GM12878 (cell line): ENCODE results near the gene AJM1. TPM values are rescaled to one million over a fixed set of nuclear protein-coding genes. Genes with fewer than 3 reads are reported as not detected.

Experiments used
- ATAC-seq: fragments of 200-7000 bp; cut with Tn5 transposase; 3 replicates; pipeline ENCODE4 v1.9.1; 2020; ENCODE audit warnings: mild to moderate bottlenecking, moderate library complexity
- BruUV-seq: library from RNA; stranded (reverse); fragments of 400-500 nt; replicated peaks from 2 replicates; lab custom pipeline; 2021; lab: Mats Ljungman, UMichigan
- CTCF ChIA-PET: fragments of 300-600 bp; sonication (Branson Sonifier 250); formaldehyde crosslinking; extraction: SDS; loops from one replicate; lab custom pipeline; 2021; ENCODE audit warnings: inconsistent platforms; lab: Yijun Ruan, JAX
- POLR2A ChIA-PET: fragments of 350-600 bp; formaldehyde crosslinking; extraction: SDS; loops from one replicate; lab custom pipeline; 2021; ENCODE audit warnings: inconsistent platforms; lab: Charles Lee
- RAD21 ChIA-PET: fragments of 300-600 bp; sonication (Branson Sonifier 250); formaldehyde crosslinking; loops from one replicate; lab custom pipeline; 2023; ENCODE audit warnings: antibody characterized with exemption; ENCODE audit not compliant: unreplicated experiment; lab: Charles Lee
- SMC1A ChIA-PET: fragments of 300-600 bp; sonication (Branson Sonifier 250); formaldehyde crosslinking; loops from one replicate; lab custom pipeline; 2023; ENCODE audit not compliant: unreplicated experiment, uncharacterized antibody; lab: Charles Lee
- DNase-seq: peaks from one replicate; pipeline ENCODE4 v3.0.0-alpha.2; 2011; ENCODE audit warnings: low read depth, low spot score
- FAIRE-seq: peaks from 3 replicates; lab custom pipeline; 2011; peaks lifted over from hg19 to GRCh38; lab: Jason Lieb, UNC
- H2AFZ ChIP-seq: 2 replicates; pipeline ENCODE4 v1.6.0; 2011; ENCODE audit warnings: low read depth, low read length, control low read depth; ENCODE audit not compliant: control insufficient read depth
- H3K27ac ChIP-seq: 2 replicates; pipeline ENCODE4 v1.5.1; 2011; ENCODE audit warnings: control low read depth; ENCODE audit not compliant: control insufficient read depth, insufficient read depth
- H3K27me3 ChIP-seq, 2 experiments: replicated peaks in 1 of 2; 2 replicates each; pipeline versions ENCODE4 v1.6.0 to v1.6.1; 2011; ENCODE audit warnings: low read length in 1 of 2; ENCODE audit not compliant: control insufficient read depth in 2 of 2, insufficient read depth in 2 of 2
- H3K36me3 ChIP-seq, 2 experiments: 2 replicates each; pipeline ENCODE4 v1.5.1; 2011; ENCODE audit warnings: low read length in 1 of 2; ENCODE audit not compliant: control insufficient read depth in 2 of 2, insufficient read depth in 2 of 2
- H3K4me1 ChIP-seq: 2 replicates; pipeline ENCODE4 v1.6.1; 2011; ENCODE audit warnings: mild to moderate bottlenecking, low read length, moderate library complexity, mixed read lengths; ENCODE audit not compliant: control insufficient read depth, insufficient read depth
- H3K4me2 ChIP-seq: 2 replicates; pipeline ENCODE4 v1.6.0; 2011; ENCODE audit warnings: control low read depth; ENCODE audit not compliant: control insufficient read depth, insufficient read depth
- H3K4me3 ChIP-seq: fragments of 200-600 bp; sonication (generic); 2 replicates; pipeline ENCODE4 v1.5.1; 2016
- H3K79me2 ChIP-seq: 2 replicates; pipeline ENCODE4 v1.6.0; 2011; ENCODE audit warnings: low read length; ENCODE audit not compliant: control insufficient read depth, insufficient read depth
- H3K9ac ChIP-seq: 2 replicates; pipeline ENCODE4 v1.8.0; 2011; ENCODE audit warnings: low read length, control low read depth, mixed read lengths; ENCODE audit not compliant: control insufficient read depth, insufficient read depth
- H3K9me3 ChIP-seq: replicated peaks from 3 replicates; pipeline ENCODE4 v1.5.1; 2011; ENCODE audit warnings: mild to moderate bottlenecking, low read length; ENCODE audit not compliant: control insufficient read depth, insufficient read depth
- H4K20me1 ChIP-seq: 2 replicates; pipeline ENCODE4 v1.6.0; 2011; ENCODE audit not compliant: control insufficient read depth, insufficient read depth
- BCL11A ChIP-seq: IDR thresholded peaks from 2 replicates; pipeline ENCODE4 v1.6.1; 2011; ENCODE audit warnings: low read depth, low read length
- BHLHE40 ChIP-seq, 2 experiments: fragments of 450-650 bp in 1 of 2; IDR thresholded peaks; 2 replicates each; pipeline ENCODE4 v1.6.1; 2011 to 2017; ENCODE audit warnings: low read depth in 2 of 2, borderline replicate concordance in 1 of 2, improper control_type of control experiment in 1 of 2, low read length in 1 of 2, mild to moderate bottlenecking in 1 of 2
- BMI1 ChIP-seq: fragments of 450-650 bp; IDR thresholded peaks from 2 replicates; pipeline ENCODE4 v1.6.1; 2016; ENCODE audit warnings: mild to moderate bottlenecking, moderate library complexity, borderline replicate concordance
- CHD1 ChIP-seq: IDR thresholded peaks from 2 replicates; pipeline ENCODE4 v1.6.1; 2012; ENCODE audit warnings: low read depth, low read length, improper control_type of control experiment
- CHD2 ChIP-seq: IDR thresholded peaks from 2 replicates; pipeline ENCODE4 v1.6.1; 2011; ENCODE audit warnings: low read depth, low read length, improper control_type of control experiment, borderline replicate concordance
- EED ChIP-seq: sonication (generic); IDR thresholded peaks from 2 replicates; pipeline ENCODE4 v1.6.1; 2016; ENCODE audit warnings: antibody characterized with exemption, low read depth
- ETV6 ChIP-seq, 2 experiments: fragments of 450-650 bp in 1 of 2; IDR thresholded peaks in 1 of 2; conservative IDR thresholded peaks in 1 of 2; 2 replicates each; pipeline ENCODE4 v1.6.1; 2014; ENCODE audit warnings: antibody characterized with exemption in 1 of 2, borderline replicate concordance in 1 of 2, low read depth in 1 of 2, mild to moderate bottlenecking in 1 of 2, moderate library complexity in 1 of 2
- GATAD2B ChIP-seq: fragments of 450-650 bp; conservative IDR thresholded peaks from 2 replicates; pipeline ENCODE4 v1.6.1; 2017; ENCODE audit warnings: low read depth, mild to moderate bottlenecking, moderate library complexity
- HDAC6 ChIP-seq: fragments of 200-600 bp; sonication (generic); IDR thresholded peaks from one replicate; pipeline ENCODE4 v1.8.0; 2017; ENCODE audit warnings: antibody characterized with exemption; ENCODE audit not compliant: unreplicated experiment
- IKZF1 ChIP-seq: fragments of 450-650 bp; conservative IDR thresholded peaks from 2 replicates; pipeline ENCODE4 v1.6.1; 2017; ENCODE audit warnings: antibody characterized with exemption, mild to moderate bottlenecking
- MXI1 ChIP-seq: fragments of 150-350 bp; IDR thresholded peaks from 2 replicates; pipeline ENCODE4 v1.6.1; 2011; ENCODE audit warnings: low read depth, mild to moderate bottlenecking, inconsistent platforms, low read length, improper control_type of control experiment
- MYC ChIP-seq: IDR thresholded peaks from 2 replicates; pipeline ENCODE4 v1.6.1; 2011; ENCODE audit warnings: mild to moderate bottlenecking, low read length, moderate library complexity, inconsistent platforms; ENCODE audit not compliant: insufficient read depth, insufficient replicate concordance, insufficient read length, severe bottlenecking
- NRF1 ChIP-seq: conservative IDR thresholded peaks from 2 replicates; pipeline ENCODE4 v1.6.1; 2011; ENCODE audit warnings: mild to moderate bottlenecking, low read depth, low read length, improper control_type of control experiment
- POLR2AphosphoS5 ChIP-seq: IDR thresholded peaks from 2 replicates; pipeline ENCODE4 v1.6.1; 2011; ENCODE audit warnings: mild to moderate bottlenecking, low read length, inconsistent platforms
- POU2F2 ChIP-seq: IDR thresholded peaks from 3 replicates; pipeline ENCODE4 v1.6.1; 2011; ENCODE audit warnings: low read depth, mild to moderate bottlenecking, low read length, borderline replicate concordance
- RCOR1 ChIP-seq: conservative IDR thresholded peaks from 2 replicates; pipeline ENCODE4 v1.6.1; 2012; ENCODE audit warnings: low read depth, low read length, improper control_type of control experiment
- ZZZ3 ChIP-seq: IDR thresholded peaks from 2 replicates; pipeline ENCODE4 v1.6.1; 2011; ENCODE audit warnings: low read depth; ENCODE audit not compliant: control insufficient read depth, insufficient read length
- WGBS: methylation state at CpG from one replicate; pipeline ENCODE4 v1.1.6; 2016; ENCODE audit warnings: low lambda C conversion rate; ENCODE audit not compliant: insufficient replicate concordance, insufficient coverage; ENCODE audit errors: missing lambda C conversion rate; 5-methylcytosine and 5-hydroxymethylcytosine counted together
- in situ Hi-C: fragments of 300-500 bp; cut with MboI; formaldehyde crosslinking; loops from 9 replicates; pipeline ENCODE4 v1.14.3; 2018; ENCODE audit warnings: mixed read lengths
- intact Hi-C: fragments of 100-400 bp; cut with micrococcal nuclease; formaldehyde crosslinking; loops from one replicate; pipeline ENCODE4 v1.14.2; 2022; ENCODE audit not compliant: unreplicated experiment
- polyA plus RNA-seq, 11 experiments: library from polyadenylated mRNA; depleted of rRNA in 4 of 11; unstranded in 6 of 11; stranded (reverse) in 5 of 11; fragments of >200 nt; fragmentation: Nextera tagmentation in 4 of 11; fragmentation: Illumina TruSeq in 1 of 11; extraction: Ambion mirVana in 4 of 11; extraction: Trizol in 1 of 11; gene quantifications; 1 replicate in 1 of 11; 2 replicates in 10 of 11; pipeline versions ENCODE4 v1.2.1 to v1.2.3, GENCODE V29; 2011 to 2016; ENCODE audit warnings: inconsistent platforms in 2 of 11, missing spikeins in 2 of 11, low read depth in 1 of 11
- total RNA-seq, 4 experiments: library from RNA; depleted of rRNA in 3 of 4; stranded (reverse); fragments of >200 nt in 3 of 4; fragmentation: Illumina TruSeq in 1 of 4; extraction: Trizol in 1 of 4; gene quantifications; 2 replicates each; pipeline versions ENCODE4 v1.2.1 to v1.2.3, GENCODE V29; 2013 to 2021
- TF ChIP-seq, protein P1 (sequence below): fragments of 450-650 bp; IDR thresholded peaks from 2 replicates; pipeline ENCODE4 v1.6.1; 2017; ENCODE audit warnings: mild to moderate bottlenecking, moderate library complexity
- TF ChIP-seq, protein P2 (sequence below): IDR thresholded peaks from 2 replicates; pipeline ENCODE4 v1.6.1; 2011; ENCODE audit warnings: borderline replicate concordance, low read depth, mild to moderate bottlenecking, moderate library complexity, mixed read lengths, low read length; ENCODE audit not compliant: insufficient read depth; ENCODE audit errors: extremely low read length

The AJM1 gene
- total and polyA plus RNA-seq, 10 of the 15 experiments (the other 5 are each of a cell fraction or from before 2014, with no cell fraction given): 0.06 to 2.5 (median 1.0) TPM; not detected in 2

DNA sequence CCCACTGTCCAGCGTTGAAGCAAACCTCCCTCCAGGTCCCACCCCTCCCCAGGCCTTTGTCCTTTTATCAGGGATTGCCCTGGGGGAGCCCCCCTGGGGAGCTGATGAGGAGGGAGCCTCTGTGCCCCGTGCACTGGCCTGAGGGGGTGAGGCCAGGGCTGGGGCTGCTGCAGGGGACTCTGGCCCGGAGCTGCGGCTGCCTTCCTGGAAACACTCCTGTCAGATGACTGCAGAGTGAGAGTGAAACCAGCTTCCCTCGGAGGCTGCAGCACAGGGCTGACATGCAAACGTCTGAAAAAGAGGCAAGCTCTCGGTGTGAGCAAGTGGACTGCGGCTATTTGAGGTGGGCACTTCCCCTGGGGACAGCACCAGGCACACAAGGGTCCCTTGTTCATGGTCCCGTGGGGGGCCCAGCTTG, 39.4 kb downstream of the AJM1 start:
- in situ Hi-C loops (no loop called here), intact Hi-C loops (loop anchor here (5.0 to 10.0 kb wide), 2 partner anchors 34 to 77 kb away; partner anchors contain the start of genes PHPT1 and RABL6)
- H3K79me2 ChIP-seq: peaks cover 14% of the 10 kb centered on the region
- H3K36me3 ChIP-seq: no peaks in the 10 kb centered on the region
- H3K27ac ChIP-seq: peak overlapping the region; percentile 85
- ChIA-PET CTCF (interaction anchor here (1.1 to 6.9 kb wide), 9 partner anchors 13 to 154 kb away, joined by 3 to 46 read pairs (median 9); partner anchors contain the start of gene AJM1), SMC1A (interaction anchor here (0.8 to 8.0 kb wide), 7 partner anchors 10 to 71 kb away, joined by 3 to 70 read pairs (median 4); partner anchors contain the start of gene AJM1), RAD21 (interaction anchor here (0.6 to 2.0 kb wide), 8 partner anchors 12 to 188 kb away, joined by 3 to 23 read pairs (median 4); partner anchors contain the start of genes AJM1, FUT7 and SAPCD2), POLR2A (interaction anchor here (0.8 to 4.6 kb wide), 11 partner anchors 9 to 268 kb away, joined by 3 to 41 read pairs (median 4); partner anchors contain the start of genes RABL6 and SAPCD2)
- BruUV-seq: no TSS peak
- no peaks in the 10 kb centered on the region for H3K9me3 ChIP-seq
- H3K4me2 ChIP-seq: peak overlapping the region; percentile 90
- H4K20me1 ChIP-seq: no peaks in the 10 kb centered on the region
- peak overlapping the region; percentile 72 for H2AFZ ChIP-seq
- H3K9ac ChIP-seq: peak overlapping the region; percentile 67
- peak; percentile 40 for DNase-seq
- H3K4me1 ChIP-seq: peaks cover 40% of the 10 kb centered on the region
- peak; percentile 71 for FAIRE-seq
- no peaks in the 10 kb centered on the region for H3K27me3 ChIP-seq
- H3K4me3 ChIP-seq: peak overlapping the region; percentile 64; the same call in 1 of the 2 replicates
- peak; percentile 43 for ATAC-seq
- WGBS: 0% methylated on average over 9 of the region's 9 CpGs
- TF ChIP-seq, protein P1, sequence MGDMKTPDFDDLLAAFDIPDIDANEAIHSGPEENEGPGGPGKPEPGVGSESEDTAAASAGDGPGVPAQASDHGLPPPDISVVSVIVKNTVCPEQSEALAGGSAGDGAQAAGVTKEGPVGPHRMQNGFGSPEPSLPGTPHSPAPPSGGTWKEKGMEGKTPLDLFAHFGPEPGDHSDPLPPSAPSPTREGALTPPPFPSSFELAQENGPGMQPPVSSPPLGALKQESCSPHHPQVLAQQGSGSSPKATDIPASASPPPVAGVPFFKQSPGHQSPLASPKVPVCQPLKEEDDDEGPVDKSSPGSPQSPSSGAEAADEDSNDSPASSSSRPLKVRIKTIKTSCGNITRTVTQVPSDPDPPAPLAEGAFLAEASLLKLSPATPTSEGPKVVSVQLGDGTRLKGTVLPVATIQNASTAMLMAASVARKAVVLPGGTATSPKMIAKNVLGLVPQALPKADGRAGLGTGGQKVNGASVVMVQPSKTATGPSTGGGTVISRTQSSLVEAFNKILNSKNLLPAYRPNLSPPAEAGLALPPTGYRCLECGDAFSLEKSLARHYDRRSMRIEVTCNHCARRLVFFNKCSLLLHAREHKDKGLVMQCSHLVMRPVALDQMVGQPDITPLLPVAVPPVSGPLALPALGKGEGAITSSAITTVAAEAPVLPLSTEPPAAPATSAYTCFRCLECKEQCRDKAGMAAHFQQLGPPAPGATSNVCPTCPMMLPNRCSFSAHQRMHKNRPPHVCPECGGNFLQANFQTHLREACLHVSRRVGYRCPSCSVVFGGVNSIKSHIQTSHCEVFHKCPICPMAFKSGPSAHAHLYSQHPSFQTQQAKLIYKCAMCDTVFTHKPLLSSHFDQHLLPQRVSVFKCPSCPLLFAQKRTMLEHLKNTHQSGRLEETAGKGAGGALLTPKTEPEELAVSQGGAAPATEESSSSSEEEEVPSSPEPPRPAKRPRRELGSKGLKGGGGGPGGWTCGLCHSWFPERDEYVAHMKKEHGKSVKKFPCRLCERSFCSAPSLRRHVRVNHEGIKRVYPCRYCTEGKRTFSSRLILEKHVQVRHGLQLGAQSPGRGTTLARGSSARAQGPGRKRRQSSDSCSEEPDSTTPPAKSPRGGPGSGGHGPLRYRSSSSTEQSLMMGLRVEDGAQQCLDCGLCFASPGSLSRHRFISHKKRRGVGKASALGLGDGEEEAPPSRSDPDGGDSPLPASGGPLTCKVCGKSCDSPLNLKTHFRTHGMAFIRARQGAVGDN: peak; percentile 20; the same call in 1 of the 2 replicates
- TF ChIP-seq GATAD2B (0 out of 2 replicates have a peak, but pooled peaks have one; percentile 7), HDAC6 (no peak), CHD1 (no peak), POU2F2 (peak; percentile 60; the same call in 1 of the 3 replicates), BCL11A (no peak), EED (no peak), CHD2 (no peak), ZZZ3 (no peak), BMI1 (no peak), NRF1 (no peak), IKZF1 (peak; percentile 73), RCOR1 (no peak), POLR2AphosphoS5 (peak; percentile 16; the same call in 1 of the 2 replicates), ETV6 (conservative IDR thresholded peaks at IDR 0.05 in 1 of 2, IDR thresholded peaks at IDR 0.05 in 1 of 2; ENCODE audit: borderline replicate concordance in 1 of 2, low read depth in 1 of 2) (peak in 1 of 2 experiments; percentile 71; a peak in 2 of 4 replicates), MXI1 (no peak), BHLHE40 (IDR thresholded peaks at IDR 0.05; ENCODE audit: borderline replicate concordance in 1 of 2, low read depth in 2 of 2, low read length in 1 of 2) (peak in 1 of 2 experiments; percentile 68; a peak in 1 of 4 replicates), MYC (no peak)
- TF ChIP-seq, protein P2, sequence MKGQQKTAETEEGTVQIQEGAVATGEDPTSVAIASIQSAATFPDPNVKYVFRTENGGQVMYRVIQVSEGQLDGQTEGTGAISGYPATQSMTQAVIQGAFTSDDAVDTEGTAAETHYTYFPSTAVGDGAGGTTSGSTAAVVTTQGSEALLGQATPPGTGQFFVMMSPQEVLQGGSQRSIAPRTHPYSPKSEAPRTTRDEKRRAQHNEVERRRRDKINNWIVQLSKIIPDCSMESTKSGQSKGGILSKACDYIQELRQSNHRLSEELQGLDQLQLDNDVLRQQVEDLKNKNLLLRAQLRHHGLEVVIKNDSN: peak; percentile 1
